OCI-LY3 (cell line): ENCODE results near the gene GGTLC1.

Experiments
- EZH2phosphoT487 ChIP-seq: fragments of 200-600 bp; shearing (Covaris generic); IDR thresholded peaks from 2 replicates; pipeline ENCODE4 v1.6.1; 2018; ENCODE audit warnings: antibody characterized with exemption, mixed run types, low read depth
- TF ChIP-seq, protein P1 (sequence below): fragments of 200-600, 300-600 bp; sonication (generic); IDR thresholded peaks from 2 replicates; pipeline ENCODE4 v1.5.1; 2014; ENCODE audit warnings: antibody characterized with exemption, low read length, low read depth

DNA sequence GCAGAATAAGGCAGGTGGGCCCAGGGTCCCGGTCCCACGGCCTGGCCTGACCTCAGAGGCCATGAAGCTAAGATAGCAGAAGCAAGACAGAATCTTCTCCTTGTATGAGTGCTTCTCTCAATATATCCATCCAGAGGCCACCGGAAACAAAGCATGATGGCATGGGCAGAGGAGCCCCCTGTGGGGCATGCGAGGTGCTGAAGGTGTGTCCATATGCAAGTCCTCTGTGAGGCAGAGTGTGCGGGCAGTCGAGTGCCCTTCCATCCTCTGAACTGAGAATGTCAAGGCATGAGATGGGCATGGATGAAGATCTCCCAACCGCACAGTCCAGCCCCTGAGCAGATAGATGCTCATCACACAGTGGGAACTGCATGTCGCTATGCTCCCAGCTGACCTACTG lies 9.8 kb upstream of the GGTLC1 start:
- TF ChIP-seq, protein P1, sequence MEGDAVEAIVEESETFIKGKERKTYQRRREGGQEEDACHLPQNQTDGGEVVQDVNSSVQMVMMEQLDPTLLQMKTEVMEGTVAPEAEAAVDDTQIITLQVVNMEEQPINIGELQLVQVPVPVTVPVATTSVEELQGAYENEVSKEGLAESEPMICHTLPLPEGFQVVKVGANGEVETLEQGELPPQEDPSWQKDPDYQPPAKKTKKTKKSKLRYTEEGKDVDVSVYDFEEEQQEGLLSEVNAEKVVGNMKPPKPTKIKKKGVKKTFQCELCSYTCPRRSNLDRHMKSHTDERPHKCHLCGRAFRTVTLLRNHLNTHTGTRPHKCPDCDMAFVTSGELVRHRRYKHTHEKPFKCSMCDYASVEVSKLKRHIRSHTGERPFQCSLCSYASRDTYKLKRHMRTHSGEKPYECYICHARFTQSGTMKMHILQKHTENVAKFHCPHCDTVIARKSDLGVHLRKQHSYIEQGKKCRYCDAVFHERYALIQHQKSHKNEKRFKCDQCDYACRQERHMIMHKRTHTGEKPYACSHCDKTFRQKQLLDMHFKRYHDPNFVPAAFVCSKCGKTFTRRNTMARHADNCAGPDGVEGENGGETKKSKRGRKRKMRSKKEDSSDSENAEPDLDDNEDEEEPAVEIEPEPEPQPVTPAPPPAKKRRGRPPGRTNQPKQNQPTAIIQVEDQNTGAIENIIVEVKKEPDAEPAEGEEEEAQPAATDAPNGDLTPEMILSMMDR: no peak
- TF ChIP-seq EZH2phosphoT487: no peak
